T-helper 1 cell treated with Interleukin-12 subunit alpha and Interleukin-12 subunit beta and Interleukin-4 antibody, amounts not matched to agents 30 μg/mL and 1 μg/mL, for 36 hours (primary cell): ENCODE results near the gene SIGLEC6.
"Not testable (repeated sequence)": the region's sequence is repeated elsewhere in the genome, so short reads cannot be mapped to it uniquely, and the experiment has no call there.

Experiments used
- H3K27ac Mint-ChIP-seq: one replicate; pipeline ENCODE4 v1.8.0; 2021; ENCODE audit warnings: mild to moderate bottlenecking, mixed read lengths
- H3K27me3 Mint-ChIP-seq: one replicate; pipeline ENCODE4 v1.8.0; 2021; ENCODE audit warnings: low read depth, mixed read lengths
- H3K36me3 Mint-ChIP-seq: one replicate; pipeline ENCODE4 v1.8.0; 2021; ENCODE audit warnings: low read depth, mixed read lengths
- H3K4me1 Mint-ChIP-seq: one replicate; pipeline ENCODE4 v1.8.0; 2021; ENCODE audit warnings: low read depth, mixed read lengths
- H3K4me3 Mint-ChIP-seq: one replicate; pipeline ENCODE4 v1.8.0; 2021; ENCODE audit warnings: mild to moderate bottlenecking, moderate library complexity, mixed read lengths
- H3K9me3 Mint-ChIP-seq: one replicate; pipeline ENCODE4 v1.8.0; 2021; ENCODE audit warnings: mixed read lengths

SIGLEC6 gene

GRCh38 chr19:51508059-51508733 is 23.3 kb downstream of the SIGLEC6 start:
- Mint-ChIP-seq H3K36me3 (peaks cover 2% of the 10 kb centered on the region), H3K4me1 (peaks cover 3% of the 10 kb centered on the region), H3K9me3 (peaks cover 14% of the 10 kb centered on the region), H3K27ac (no peak overlapping the region), H3K4me3 (no peak overlapping the region), H3K27me3 (peaks cover 14% of the 10 kb centered on the region)

- Mint-ChIP-seq H3K4me3 (no peak overlapping the region), H3K27me3 (peaks cover 16% of the 10 kb centered on the region), H3K4me1 (peaks cover 4% of the 10 kb centered on the region), H3K36me3 (peaks cover 3% of the 10 kb centered on the region), H3K27ac (no peak overlapping the region), H3K9me3 (peaks cover 17% of the 10 kb centered on the region)
These were observed 23.8 kb downstream of the SIGLEC6 start for GRCh38 chr19:51507640-51508058.

GRCh38 chr19:51507192-51507591 is 24.3 kb downstream of the SIGLEC6 start:
- Mint-ChIP-seq H3K27ac (no peak overlapping the region), H3K36me3 (peaks cover 3% of the 10 kb centered on the region), H3K9me3 (peaks cover 19% of the 10 kb centered on the region), H3K4me3 (no peak overlapping the region), H3K27me3 (peaks cover 16% of the 10 kb centered on the region), H3K4me1 (peaks cover 4% of the 10 kb centered on the region)

- no peak overlapping the region for H3K27ac Mint-ChIP-seq
- H3K27me3 Mint-ChIP-seq = peaks cover 14% of the 10 kb centered on the region
- H3K4me3 Mint-ChIP-seq = no peak overlapping the region
- H3K9me3 Mint-ChIP-seq = peaks cover 21% of the 10 kb centered on the region
- H3K36me3 Mint-ChIP-seq = peaks cover 3% of the 10 kb centered on the region
- peaks cover 12% of the 10 kb centered on the region for H3K4me1 Mint-ChIP-seq
These were observed 25.6 kb downstream of the SIGLEC6 start for GRCh38 chr19:51505904-51506303.

- Mint-ChIP-seq H3K4me1 (peaks cover 14% of the 10 kb centered on the region), H3K4me3 (no peak overlapping the region), H3K27ac (no peak overlapping the region), H3K27me3 (peaks cover 11% of the 10 kb centered on the region), H3K36me3 (peaks cover 3% of the 10 kb centered on the region), H3K9me3 (peaks cover 21% of the 10 kb centered on the region)
These were observed 27.6 kb downstream of the SIGLEC6 start for GRCh38 chr19:51503896-51504295.

GRCh38 chr19:51503286-51503817 is 28.1 kb downstream of the SIGLEC6 start:
- Mint-ChIP-seq H3K27ac (no peak overlapping the region), H3K9me3 (peaks cover 21% of the 10 kb centered on the region), H3K4me3 (no peak overlapping the region)

GRCh38 chr19:51501594-51502263 is 29.7 kb downstream of the SIGLEC6 start, which contains the start of gene SIGLEC12:
TSS of gene SIGLEC12 (minus strand) at chr19:51501800. CDS start at chr19:51501733, 67 bp downstream.
- peaks cover 3% of the 10 kb centered on the region for H3K36me3 Mint-ChIP-seq
- H3K27ac Mint-ChIP-seq = no peak within 1 kb of the TSS
- H3K4me1 Mint-ChIP-seq = peaks cover 14% of the 10 kb centered on the region
- peak within 1 kb of the TSS; percentile 46 for H3K4me3 Mint-ChIP-seq
- peaks cover 11% of the 10 kb centered on the region for H3K27me3 Mint-ChIP-seq
- peaks cover 21% of the 10 kb centered on the region for H3K9me3 Mint-ChIP-seq

More at GRCh38 chr19:51503286-51503817, 28.1 kb downstream of the SIGLEC6 start:
- Mint-ChIP-seq H3K36me3 (peaks cover 3% of the 10 kb centered on the region), H3K27me3 (peaks cover 11% of the 10 kb centered on the region), H3K4me1 (peaks cover 14% of the 10 kb centered on the region)

- H3K36me3 Mint-ChIP-seq, H3K27ac Mint-ChIP-seq: not testable (repeated sequence)
- Mint-ChIP-seq H3K27me3 (peaks cover 11% of the 10 kb centered on the region), H3K4me1 (peaks cover 14% of the 10 kb centered on the region), H3K4me3 (peak overlapping the region; percentile 46), H3K9me3 (peaks cover 21% of the 10 kb centered on the region)
These were observed 30.5 kb downstream of the SIGLEC6 start for GRCh38 chr19:51500931-51501330.

- H3K27me3 Mint-ChIP-seq = peaks cover 8% of the 10 kb centered on the region
- peaks cover 15% of the 10 kb centered on the region for H3K9me3 Mint-ChIP-seq
- no peaks in the 10 kb centered on the region for H3K36me3 Mint-ChIP-seq
- H3K27ac Mint-ChIP-seq = no peak overlapping the region
- H3K4me3 Mint-ChIP-seq = no peak overlapping the region
- peaks cover 11% of the 10 kb centered on the region for H3K4me1 Mint-ChIP-seq
These were observed 33.8 kb downstream of the SIGLEC6 start for GRCh38 chr19:51497666-51498065.

GRCh38 chr19:51493776-51494175 is 37.7 kb downstream of the SIGLEC6 start:
- Mint-ChIP-seq H3K4me1 (no peaks in the 10 kb centered on the region), H3K9me3 (peaks cover 13% of the 10 kb centered on the region), H3K4me3 (no peak overlapping the region), H3K36me3 (no peaks in the 10 kb centered on the region), H3K27me3 (peaks cover 8% of the 10 kb centered on the region), H3K27ac (no peak overlapping the region)

GRCh38 chr19:51491586-51491985 is 39.9 kb downstream of the SIGLEC6 start:
- Mint-ChIP-seq H3K4me1 (peaks cover 1% of the 10 kb centered on the region), H3K27ac (no peak overlapping the region), H3K36me3 (no peaks in the 10 kb centered on the region), H3K27me3 (peaks cover 8% of the 10 kb centered on the region), H3K4me3 (no peak overlapping the region), H3K9me3 (peaks cover 13% of the 10 kb centered on the region)

GRCh38 chr19:51490676-51491075 is 40.8 kb downstream of the SIGLEC6 start:
- no peak overlapping the region for H3K27ac Mint-ChIP-seq
- H3K4me3 Mint-ChIP-seq = no peak overlapping the region
- peaks cover 1% of the 10 kb centered on the region for H3K4me1 Mint-ChIP-seq
- H3K9me3 Mint-ChIP-seq = peaks cover 13% of the 10 kb centered on the region
- H3K36me3 Mint-ChIP-seq = no peaks in the 10 kb centered on the region
- peaks cover 8% of the 10 kb centered on the region for H3K27me3 Mint-ChIP-seq

GRCh38 chr19:51489113-51489512 is 42.4 kb downstream of the SIGLEC6 start:
- H3K4me1 Mint-ChIP-seq = peaks cover 1% of the 10 kb centered on the region
- H3K4me3 Mint-ChIP-seq = no peak overlapping the region
- peaks cover 8% of the 10 kb centered on the region for H3K27me3 Mint-ChIP-seq
- no peak overlapping the region for H3K27ac Mint-ChIP-seq
- peaks cover 10% of the 10 kb centered on the region for H3K9me3 Mint-ChIP-seq
- H3K36me3 Mint-ChIP-seq = no peaks in the 10 kb centered on the region

GRCh38 chr19:51488491-51488890 is 43.0 kb downstream of the SIGLEC6 start:
- peaks cover 1% of the 10 kb centered on the region for H3K4me1 Mint-ChIP-seq
- no peaks in the 10 kb centered on the region for H3K36me3 Mint-ChIP-seq
- H3K27ac Mint-ChIP-seq = no peak overlapping the region
- no peak overlapping the region for H3K4me3 Mint-ChIP-seq
- H3K27me3 Mint-ChIP-seq = peaks cover 3% of the 10 kb centered on the region
- H3K9me3 Mint-ChIP-seq = peaks cover 5% of the 10 kb centered on the region
